GM12878 (cell line): ENCODE data around the gene ZNF423.

ENCODE experiments used
- EGR1 ChIP-seq, 2 experiments: IDR thresholded peaks; 1 replicate in 1 of 2; 2 replicates in 1 of 2; pipeline ENCODE4 v1.6.1; 2011 to 2012; ENCODE audit warnings: low read depth in 2 of 2, low read length in 2 of 2, borderline replicate concordance in 1 of 2, mild to moderate bottlenecking in 1 of 2, moderate library complexity in 1 of 2
- RCOR1 ChIP-seq: conservative IDR thresholded peaks from 2 replicates; pipeline ENCODE4 v1.6.1; 2012; ENCODE audit warnings: low read depth, low read length, improper control_type of control experiment

- TF ChIP-seq RCOR1, result no peak
- TF ChIP-seq EGR1 (IDR thresholded peaks at IDR 0.05; ENCODE audit: borderline replicate concordance in 1 of 2, low read depth in 2 of 2, low read length in 2 of 2), result no peak
These were observed 116.5 kb downstream of the ZNF423 start for GRCh38 chr16:49739381-49739780.
